Heart right ventricle (tissue), 16 donors: Measurements from ENCODE around the gene SH3GL2. TPM values are rescaled to one million over a fixed set of nuclear protein-coding genes. Genes with fewer than 3 reads are reported as not detected.

ENCODE experiments used
- ATAC-seq, 8 donors: fragments of 200-7000 bp; cut with Tn5 transposase; one replicate each; pipeline ENCODE4 v1.9.1; 2020; ENCODE audit warnings: mild to moderate bottlenecking in 8 of 8, moderate library complexity in 8 of 8, moderate number of reproducible peaks in 1 of 8
- DNase-seq, 2 donors: peaks; one replicate each; pipeline ENCODE4 v3.0.0-alpha.2; 2020
- H3K27ac ChIP-seq, 10 donors: fragments of 200-600 bp; sonication (generic) in 2 of 10; one replicate each; pipeline versions ENCODE4 v1.5.0 to v1.8.0; 2020 to 2022; ENCODE audit warnings: mild to moderate bottlenecking in 3 of 10
- H3K27me3 ChIP-seq, 7 donors: fragments of 200-600 bp; one replicate each; pipeline ENCODE4 v1.8.0; 2021 to 2022; ENCODE audit warnings: mild to moderate bottlenecking in 2 of 7
- H3K36me3 ChIP-seq, 9 donors: fragments of 200-600 bp; sonication (generic) in 1 of 9; one replicate each; pipeline versions ENCODE4 v1.5.0 to v1.8.0; 2020 to 2022; ENCODE audit warnings: mild to moderate bottlenecking in 2 of 9
- H3K4me1 ChIP-seq, 9 donors: fragments of 200-600 bp; sonication (generic) in 1 of 9; one replicate each; pipeline versions ENCODE4 v1.5.0 to v1.8.0; 2020 to 2022; ENCODE audit warnings: mild to moderate bottlenecking in 4 of 9
- H3K4me3 ChIP-seq, 10 donors: fragments of 200-600 bp; sonication (generic) in 2 of 10; one replicate each; pipeline versions ENCODE4 v1.5.0 to v1.8.0; 2020 to 2022; ENCODE audit warnings: mild to moderate bottlenecking in 7 of 10, moderate library complexity in 2 of 10
- H3K9me3 ChIP-seq, 11 donors: fragments of 200-600 bp in 10 of 11; sonication (generic) in 2 of 11; one replicate each; pipeline versions ENCODE4 v1.5.0 to v1.8.0; 2013 to 2022; ENCODE audit warnings: mild to moderate bottlenecking in 2 of 11, control low read depth in 1 of 11, moderate library complexity in 1 of 11
- CTCF ChIP-seq, 9 donors: fragments of 200-600 bp; sonication (generic) in 2 of 9; IDR thresholded peaks; one replicate each; pipeline versions ENCODE4 v1.5.0 to v1.8.0; 2021 to 2022; ENCODE audit warnings: antibody characterized with exemption in 9 of 9, mild to moderate bottlenecking in 5 of 9, moderate library complexity in 1 of 9
- WGBS, 2 donors: extraction: QIAGEN DNeasy Blood & Tissue Kit; methylation state at CpG; one replicate each; pipeline ENCODE4 v1.1.7; 2013; ENCODE audit warnings: inconsistent platforms in 1 of 2; 5-methylcytosine and 5-hydroxymethylcytosine counted together
- intact Hi-C, 10 donors: fragments of 100-400 bp; cut with DNase I; formaldehyde crosslinking; loops; one replicate each; pipeline versions ENCODE4 v1.11.1 to v1.14.2; 2022
- polyA plus RNA-seq, 2 donors: library from polyadenylated mRNA; stranded (reverse); fragments of 200-250 nt; gene quantifications; one replicate each; pipeline ENCODE4 v1.2.3, GENCODE V29; 2013
- total RNA-seq, 10 donors: library from RNA; stranded (reverse); fragmentation: NEBNext Ultra II Directional in 3 of 10; extraction: Animal tissue kit (Norgen Biotek cat#: 25700) in 3 of 10; gene quantifications; one replicate each; pipeline versions ENCODE4 v1.2.1 to v1.2.4, GENCODE V29; 2021 to 2023
- donor health status: Arrhythmogenic right ventricular cardiomyopathy.
- donor health status: ischemic (EF 13 %, LVEDD 7.1; RV severe dilation, severe dysfunction).
- donor health status: healthy with polysubstance abuse.
- donor health status: DM: no; HTN: yes; CAD: no.
- donor health status: DM: no; HTN: no; CAD: no.
- donor health status: ischemic (EF 25% LVEDD 6.9; RV normal size, moderate dysfunction).
- donor health status: ischemic (EF 25% LVEDD 5.7; RV mildly dilated, moderate dysfunction).
- donor health status: healthy.
- donor health status: DM: yes; HTN: yes; CAD: no.
- donor health status: Ischemic cardiomyopathy.
- donor health status: ischemic (EF 35%, LVEDD 5.7; RV mildly dilated, moderate dysfunction).
- donor health status: nonischemic (EF 11% LVEDD 7.7; RV severe dilation, severe dysfunction).
- donor health status: DM: yes; HTN: yes; CAD: no.
- donor health status: PGD.
- donor health status: ischemic (EF 29% LVEDD 5.4; RV normal size, mild dysfunction).
- donor health status: nonischemic (EF 23%, LVEDD 6.1; RV moderate dilation, normal function).

The SH3GL2 gene
- total and polyA plus RNA-seq, 12 donors: 0.73 to 14.6 (median 6.0) TPM; not detected in 1

GRCh38 chr9:17669206-17669605, 90.3 kb downstream of the SH3GL2 start:
- Histone ChIP-seq H3K4me1 (no peaks in the 10 kb centered on the region), H3K4me3 (no peak overlapping the region), H3K36me3 (no peaks in the 10 kb centered on the region), H3K27me3 (no peaks in the 10 kb centered on the region), H3K27ac (no peak overlapping the region), H3K9me3 (no peaks in the 10 kb centered on the region)
- no peak for TF ChIP-seq CTCF (IDR thresholded peaks at IDR 0.05)
- WGBS, 2 donors: 60 to 69% methylated on average over 4 of the region's 4 CpGs
- no peak for DNase-seq
- intact Hi-C loops: no loop called here
- ATAC-seq: no peak

DNA sequence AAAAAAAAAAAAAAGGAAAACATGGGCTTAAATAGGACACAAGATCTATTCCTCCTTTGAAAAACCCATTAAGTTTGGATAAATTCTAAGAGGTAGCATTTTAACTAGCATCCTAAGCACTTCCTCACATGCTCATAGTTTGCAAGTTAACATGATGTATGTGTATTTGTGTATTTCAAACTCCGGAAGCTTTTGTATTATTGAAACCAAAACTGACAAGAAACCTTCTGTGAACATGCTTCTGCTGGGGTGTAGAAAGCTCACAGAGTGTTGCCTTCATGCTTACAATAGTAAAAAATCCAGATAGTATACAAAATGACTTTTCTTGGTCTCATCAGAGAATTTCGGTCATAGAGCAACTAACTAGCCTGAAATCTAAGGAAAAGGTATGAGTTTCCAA, 103.8 kb downstream of the SH3GL2 start:
- WGBS, 2 donors: 70 to 92% methylated on average over 2 of the region's 2 CpGs
- intact Hi-C loops: no loop called here
- Histone ChIP-seq H3K9me3 (peaks cover 0 to 11% (median 0%) of the 10 kb centered on the region in 11 donors), H3K27me3 (no peaks in the 10 kb centered on the region), H3K27ac (no peak overlapping the region), H3K4me1 (no peaks in the 10 kb centered on the region), H3K4me3 (no peak overlapping the region), H3K36me3 (no peaks in the 10 kb centered on the region)
- no peak for TF ChIP-seq CTCF (IDR thresholded peaks at IDR 0.05)
- DNase-seq: no peak
- ATAC-seq: no peak

GRCh38 chr9:17688834-17689233, 110.0 kb downstream of the SH3GL2 start:
- intact Hi-C loops: no loop called here

DNA sequence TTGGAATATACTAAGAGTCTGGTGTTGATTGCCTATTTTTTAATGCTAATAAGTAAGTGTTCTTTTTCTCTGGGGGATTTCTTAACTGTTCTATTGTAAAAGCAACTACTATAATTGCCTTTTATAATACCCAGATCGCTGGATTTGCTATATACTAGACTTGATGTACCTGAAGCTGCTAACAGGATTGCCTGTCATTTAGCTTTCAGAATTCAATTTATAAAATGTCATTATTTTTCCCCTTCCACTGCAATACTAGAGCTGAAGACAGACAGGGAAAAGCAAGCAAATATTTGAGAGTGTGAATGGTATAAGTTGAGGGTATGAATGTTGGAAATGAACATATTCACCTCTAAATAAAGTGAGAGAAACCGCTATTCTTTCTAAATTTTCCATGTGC, 115.5 kb downstream of the SH3GL2 start:
- Histone ChIP-seq H3K9me3 (no peaks in the 10 kb centered on the region), H3K27ac (no peak overlapping the region), H3K27me3 (no peaks in the 10 kb centered on the region), H3K36me3 (no peaks in the 10 kb centered on the region), H3K4me1 (no peaks in the 10 kb centered on the region), H3K4me3 (no peak overlapping the region)
- 86 to 91% methylated on average over 2 of the region's 2 CpGs for WGBS, 2 donors
- intact Hi-C loops: no loop called here
- no peak for DNase-seq
- no peak for ATAC-seq
- TF ChIP-seq CTCF (IDR thresholded peaks at IDR 0.05): no peak

More at GRCh38 chr9:17688834-17689233, 110.0 kb downstream of the SH3GL2 start:
- H3K4me1 ChIP-seq: no peaks in the 10 kb centered on the region
- H3K36me3 ChIP-seq: no peaks in the 10 kb centered on the region
- H3K27me3 ChIP-seq: no peaks in the 10 kb centered on the region
- no peak overlapping the region for H3K4me3 ChIP-seq
- DNase-seq: no peak
- WGBS, 2 donors: 81 to 93% methylated on average over 1 of the region's 1 CpG
- H3K9me3 ChIP-seq: peaks cover 0 to 8% (median 0%) of the 10 kb centered on the region in 11 donors
- H3K27ac ChIP-seq: no peak overlapping the region
- TF ChIP-seq CTCF (IDR thresholded peaks at IDR 0.05): no peak
- no peak for ATAC-seq
